Sciatic nerve (tissue), 2 donors: ENCODE data around the gene CLCN3. TPM values are rescaled to one million over a fixed set of nuclear protein-coding genes. Genes with fewer than 3 reads are reported as not detected.
"Not testable (repeated sequence)": the region's sequence is repeated elsewhere in the genome, so short reads cannot be mapped to it uniquely, and the experiment has no call there.

Experiments used
- ATAC-seq: fragments of 200-7000 bp; cut with Tn5 transposase; one replicate; pipeline ENCODE4 v1.9.1; 2020; ENCODE audit warnings: mild to moderate bottlenecking, moderate library complexity
- DNase-seq: peaks from one replicate; pipeline ENCODE4 v3.0.0-alpha.2; 2020; ENCODE audit warnings: low spot score
- intact Hi-C: fragments of 100-400 bp; cut with DNase I; formaldehyde crosslinking; loops from one replicate; pipeline ENCODE4 v1.14.2; 2022
- total RNA-seq: library from RNA; stranded (reverse); fragmentation: NEBNext Ultra II Directional; extraction: Animal tissue kit (Norgen Biotek cat#: 25700); gene quantifications from one replicate; pipeline ENCODE4 v1.2.1, GENCODE V29; 2021
- donor health status: DM: no; HTN: no; CAD: no.
- donor health status: DM: no; HTN: no; CAD: no.

The CLCN3 gene
- total RNA-seq, 1 donor from 2014 or later = 52.6 TPM

DNA sequence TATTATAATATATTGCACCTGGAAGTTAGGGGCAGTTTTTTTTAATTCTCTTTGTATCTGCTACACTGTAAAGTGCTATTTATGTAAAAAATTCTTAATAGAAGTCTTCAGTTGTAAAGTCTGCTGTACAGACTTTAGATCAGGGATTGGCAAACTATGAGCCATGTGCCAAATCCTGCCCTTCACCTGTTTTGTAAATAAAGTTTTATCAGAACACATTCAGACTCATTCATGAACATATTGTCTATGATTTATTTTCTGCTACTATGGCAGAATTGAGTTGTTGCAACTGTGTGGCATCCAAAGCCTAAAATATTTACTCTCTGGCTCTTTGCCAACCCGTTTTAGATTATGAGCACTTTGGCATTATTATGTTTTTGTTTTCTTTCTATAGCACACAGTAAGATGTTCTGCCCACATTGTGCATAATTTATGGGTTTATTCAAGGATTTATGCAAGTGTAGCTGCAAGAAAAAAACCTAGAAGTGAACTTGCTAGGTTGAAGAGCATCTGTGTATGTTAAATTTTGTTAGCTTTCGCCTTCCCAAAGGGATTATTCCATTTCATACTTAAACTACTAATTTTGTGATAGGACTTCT lies 56.9 kb downstream of the CLCN3 start:
- ATAC-seq = no peak
- intact Hi-C loops = no loop called here
- no peak for DNase-seq

DNA sequence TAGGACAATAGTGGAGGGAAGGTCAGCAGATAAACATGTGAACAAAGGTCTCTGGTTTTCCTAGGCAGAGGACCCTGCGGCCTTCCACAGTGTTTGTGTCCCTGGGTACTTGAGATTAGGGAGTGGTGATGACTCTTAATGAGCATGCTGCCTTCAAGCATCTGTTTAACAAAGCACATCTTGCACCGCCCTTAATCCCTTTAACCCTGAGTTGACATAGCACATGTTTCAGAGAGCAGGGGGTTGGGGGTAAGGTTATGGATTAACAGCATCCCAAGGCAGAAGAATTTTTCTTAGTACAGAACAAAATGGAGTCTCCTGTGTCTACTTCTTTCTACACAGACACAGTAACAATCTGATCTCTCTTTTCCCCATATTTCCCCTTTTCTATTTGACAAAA lies 58.1 kb downstream of the CLCN3 start:
- DNase-seq, intact Hi-C loops, ATAC-seq: not testable (repeated sequence)

DNA sequence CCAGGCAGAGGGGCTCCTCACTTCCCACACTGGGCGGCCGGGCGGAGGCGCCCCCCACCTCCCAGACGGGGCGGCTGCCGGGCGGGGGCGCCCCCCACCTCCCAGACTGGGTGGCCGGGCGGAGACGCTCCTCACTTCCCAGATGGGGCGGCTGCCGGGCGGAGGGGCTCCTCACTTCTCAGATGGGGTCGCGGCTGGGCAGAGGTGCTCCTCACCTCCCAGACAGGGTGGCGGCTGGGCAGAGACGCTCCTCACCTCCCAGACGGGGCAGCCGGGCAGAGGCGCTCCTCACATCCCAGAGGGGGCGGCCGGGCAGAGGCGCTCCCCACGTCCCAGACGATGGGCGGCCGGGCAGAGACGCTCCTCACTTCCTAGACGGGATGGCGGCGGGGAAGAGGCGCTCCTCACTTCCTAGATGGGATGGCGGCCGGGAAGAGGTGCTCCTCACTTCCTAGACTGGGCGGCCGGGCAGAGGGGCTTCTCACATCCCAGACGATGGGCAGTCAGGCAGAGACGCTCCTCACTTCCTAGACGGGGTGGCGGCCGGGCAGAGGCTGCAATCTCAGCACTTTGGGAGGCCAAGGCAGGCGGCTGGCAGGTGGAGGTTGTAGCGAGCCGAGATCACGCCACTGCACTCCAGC lies 58.7 kb downstream of the CLCN3 start:
- DNase-seq, intact Hi-C loops, ATAC-seq: not testable (repeated sequence)

DNA sequence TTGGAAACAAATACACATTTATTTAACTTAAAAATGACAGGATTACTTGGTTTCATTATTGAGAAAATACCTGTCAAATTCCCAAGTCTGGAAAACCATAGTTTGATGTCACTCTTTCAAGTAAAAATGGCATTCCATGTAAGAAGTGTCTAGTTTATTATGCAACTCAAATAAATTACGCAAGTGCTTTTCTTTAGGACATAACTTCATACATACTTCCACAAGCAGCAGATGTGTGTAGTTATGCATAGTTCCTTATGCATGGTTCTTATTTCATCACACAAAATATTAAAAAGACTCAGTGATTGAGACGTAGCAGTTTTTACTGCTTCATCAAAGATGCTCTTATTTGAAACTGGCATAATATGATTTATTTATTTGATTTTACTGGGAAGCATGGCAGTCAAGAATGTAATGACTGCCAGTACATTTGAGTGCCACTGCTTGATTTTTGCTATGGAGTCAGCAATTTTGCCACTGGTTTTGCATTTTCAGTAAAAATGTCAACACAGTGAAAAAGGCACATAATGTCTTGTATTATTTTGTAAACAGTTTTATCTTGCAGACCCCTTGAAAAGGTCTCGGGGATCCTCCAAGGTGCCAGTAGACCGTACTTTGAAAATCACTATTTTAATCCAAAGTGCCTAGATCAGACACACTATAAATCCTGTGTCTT lies 62.1 kb downstream of the CLCN3 start:
- ATAC-seq (no peak), DNase-seq (no peak)
- intact Hi-C loops = no loop called here

DNA sequence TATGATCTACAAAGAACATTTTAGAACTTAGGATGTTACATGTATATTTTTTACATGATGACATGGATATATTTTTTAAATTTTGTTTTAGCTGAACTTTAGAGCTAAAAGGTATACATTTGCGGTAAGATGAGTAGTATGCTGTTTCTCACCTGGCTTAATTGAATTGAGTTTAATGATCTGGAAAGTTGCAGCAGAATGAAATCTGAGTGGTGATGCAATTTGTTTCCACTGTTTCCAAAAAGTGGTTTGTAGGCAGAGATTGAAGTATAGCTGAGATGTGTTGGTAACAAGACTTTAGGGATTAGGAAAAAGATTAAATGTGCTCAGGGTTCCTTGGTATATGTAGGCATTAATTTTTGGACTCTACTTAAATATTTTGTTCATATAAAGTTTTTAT lies 69.3 kb downstream of the CLCN3 start:
- intact Hi-C loops = no loop called here
- ATAC-seq = no peak
- no peak for DNase-seq

DNA sequence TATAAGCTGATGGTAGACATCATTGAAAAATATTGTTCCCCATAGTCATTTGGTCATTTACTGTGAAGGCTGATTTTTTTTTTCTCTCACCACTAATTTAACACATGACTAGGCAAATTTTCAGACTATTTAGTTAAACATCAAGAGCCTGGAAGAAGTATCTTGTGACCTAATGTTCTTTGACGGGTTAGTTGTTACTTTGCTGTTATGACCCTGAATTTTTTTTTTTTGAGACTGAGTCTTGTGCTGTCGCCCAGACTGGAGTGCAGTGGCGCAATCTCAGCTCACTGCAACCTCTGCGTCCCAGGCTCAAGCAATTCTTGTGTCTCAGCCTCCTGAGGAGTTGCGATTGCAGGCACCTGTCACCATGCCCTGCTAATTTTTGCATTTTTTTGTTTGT lies 70.4 kb downstream of the CLCN3 start:
- intact Hi-C loops = no loop called here
- no peak for ATAC-seq

DNA sequence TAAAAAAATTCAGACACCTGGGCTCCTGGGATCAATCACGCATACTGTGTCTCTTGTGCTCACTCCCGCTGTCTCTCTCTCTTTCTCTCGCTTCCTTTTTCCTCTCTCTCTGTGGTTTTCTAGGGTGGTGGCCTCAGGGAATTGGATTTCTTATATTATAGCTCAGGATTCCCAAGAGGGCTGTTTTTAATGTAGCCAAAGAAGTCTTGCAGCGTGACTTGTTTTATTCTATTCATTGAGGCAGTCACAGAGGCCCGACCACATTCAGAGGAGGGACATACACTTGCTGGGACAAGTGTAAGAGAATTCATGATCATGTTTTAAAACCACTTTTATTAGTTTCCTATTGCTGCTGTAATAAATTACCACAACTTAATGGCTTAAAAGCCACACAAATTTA lies 78.0 kb downstream of the CLCN3 start:
- DNase-seq = no peak
- intact Hi-C loops = no loop called here
- ATAC-seq = no peak

More for the DNA sequence above, 70.4 kb downstream of the CLCN3 start:
- no peak for DNase-seq

DNA sequence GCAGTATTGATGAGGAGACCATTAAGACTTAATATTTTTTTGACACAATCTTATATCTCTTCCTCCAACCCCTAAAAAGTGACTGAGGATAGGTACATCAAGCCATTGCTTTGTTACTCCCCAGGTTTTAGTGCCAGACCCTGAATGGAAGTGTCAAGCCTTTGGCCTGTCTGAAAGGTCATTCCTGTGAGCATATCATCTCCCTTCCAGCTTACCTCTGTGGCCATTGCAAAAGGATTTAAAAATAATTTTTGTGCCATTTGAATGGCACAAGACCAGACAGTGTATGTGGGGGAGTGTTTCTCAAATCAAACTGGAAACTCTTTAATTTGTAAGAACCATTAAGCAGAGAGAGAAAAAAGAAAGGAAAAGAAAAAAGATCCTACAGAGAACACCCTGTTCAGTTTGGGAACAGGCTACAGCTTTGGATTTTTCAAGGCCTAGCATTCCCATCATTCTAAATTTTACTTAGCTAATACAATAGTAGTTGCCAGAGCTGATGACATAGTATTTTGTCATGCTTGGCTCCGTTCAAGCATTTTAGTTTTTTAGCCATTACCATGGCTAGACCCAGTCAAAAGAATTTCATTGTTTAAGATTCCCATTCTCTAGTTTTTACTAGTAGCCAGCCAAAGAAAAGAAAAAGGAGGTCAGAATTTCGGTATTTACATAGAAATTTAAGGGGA lies 87.7 kb downstream of the CLCN3 start:
- DNase-seq = no peak
- intact Hi-C loops = no loop called here
- peak; percentile 48 for ATAC-seq

DNA sequence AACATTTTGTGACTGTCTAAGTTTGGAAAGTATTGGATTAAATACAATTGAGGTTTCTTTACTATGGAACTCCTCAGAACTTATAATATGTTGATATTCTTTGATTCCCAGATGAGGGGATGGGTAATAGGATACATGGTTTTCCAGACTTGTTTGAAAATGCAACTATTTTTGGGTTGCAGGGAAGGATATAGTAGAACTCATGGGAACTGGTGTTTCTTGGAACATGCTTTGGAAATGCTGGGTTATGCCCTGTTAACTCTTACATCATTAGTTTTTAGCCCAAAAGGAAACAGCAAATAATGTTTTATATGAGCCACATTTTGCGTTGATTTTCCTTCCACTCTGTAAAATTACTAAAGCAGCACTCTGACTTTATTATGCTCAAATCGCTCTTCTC lies 95.4 kb downstream of the CLCN3 start:
- intact Hi-C loops = no loop called here
- ATAC-seq (no peak), DNase-seq (no peak)

DNA sequence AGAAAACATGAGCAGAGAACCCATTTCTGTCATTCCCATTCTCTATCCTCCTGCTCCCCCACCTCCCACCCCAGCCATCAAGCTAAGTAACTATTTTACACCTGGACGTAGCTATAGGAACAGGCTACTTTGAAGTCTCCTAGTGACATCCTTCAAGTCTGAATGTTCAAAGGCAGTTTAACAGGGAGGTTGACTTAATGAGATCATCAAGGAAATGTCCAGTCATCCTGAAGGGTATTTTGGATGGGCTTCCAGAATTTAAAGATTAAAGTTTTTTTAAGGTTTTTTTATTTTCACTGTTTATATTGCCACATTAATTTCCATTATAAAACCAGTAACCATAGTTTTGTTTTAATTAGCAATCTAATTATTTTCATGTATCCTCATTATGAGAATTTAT lies 96.3 kb downstream of the CLCN3 start:
- no peak for DNase-seq
- intact Hi-C loops = no loop called here
- ATAC-seq = no peak

DNA sequence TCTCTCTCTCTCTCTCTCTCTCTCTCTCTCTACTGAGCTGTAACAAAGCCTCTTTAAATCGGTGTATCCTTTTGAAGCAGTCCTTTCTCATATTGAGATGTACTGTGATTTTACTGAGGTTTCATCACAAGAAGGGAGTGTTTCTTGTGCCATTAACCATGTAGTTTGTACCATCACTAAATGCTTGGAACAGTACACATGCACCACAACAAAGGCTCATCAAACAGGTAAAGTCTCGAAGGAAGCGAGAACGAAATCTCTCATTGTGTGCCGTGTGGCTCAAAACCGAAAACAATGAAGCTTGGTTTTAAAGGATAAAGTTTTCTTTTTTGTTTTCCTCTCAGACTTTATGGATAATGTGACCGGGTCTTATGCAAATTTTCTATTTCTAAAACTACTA lies 100.2 kb downstream of the CLCN3 start:
- ATAC-seq (no peak), DNase-seq (no peak)
- intact Hi-C loops = no loop called here

DNA sequence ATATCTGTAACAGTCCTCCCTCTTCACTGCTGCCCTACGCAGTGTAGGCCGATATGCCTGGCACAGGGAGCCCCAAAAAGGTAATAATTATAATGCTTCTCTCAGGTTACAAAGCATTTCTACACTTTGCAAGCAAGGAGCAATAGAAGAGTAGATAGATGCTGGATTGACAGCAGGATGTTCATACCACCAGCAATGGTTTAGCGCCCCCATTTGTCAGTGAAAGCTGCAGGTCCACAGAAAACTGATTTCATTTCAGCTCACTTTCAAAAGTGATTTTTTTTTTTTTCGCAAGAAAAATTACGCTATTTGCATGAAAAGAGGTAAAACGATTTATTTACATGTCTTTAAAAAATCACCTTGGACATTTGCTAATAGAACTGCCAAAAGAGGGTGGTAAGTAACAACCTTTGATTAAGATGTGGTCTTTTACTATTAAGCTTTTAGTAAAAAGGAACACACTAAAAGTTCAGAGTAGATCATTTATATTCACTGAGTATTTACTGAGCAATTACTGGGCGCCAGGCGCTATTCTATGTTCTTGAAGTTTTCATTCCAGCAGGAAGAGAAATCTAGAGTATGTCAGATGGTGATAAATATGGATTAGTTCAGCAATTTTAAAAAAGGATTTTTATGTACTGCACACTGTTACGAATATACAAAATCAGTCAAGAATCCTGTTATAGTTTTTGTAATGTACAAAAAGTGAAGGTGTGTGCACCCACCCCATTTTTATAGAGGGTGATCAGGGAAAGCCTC lies 103.0 kb downstream of the CLCN3 start:
- ATAC-seq = no peak
- no peak for DNase-seq
- intact Hi-C loops = no loop called here

DNA sequence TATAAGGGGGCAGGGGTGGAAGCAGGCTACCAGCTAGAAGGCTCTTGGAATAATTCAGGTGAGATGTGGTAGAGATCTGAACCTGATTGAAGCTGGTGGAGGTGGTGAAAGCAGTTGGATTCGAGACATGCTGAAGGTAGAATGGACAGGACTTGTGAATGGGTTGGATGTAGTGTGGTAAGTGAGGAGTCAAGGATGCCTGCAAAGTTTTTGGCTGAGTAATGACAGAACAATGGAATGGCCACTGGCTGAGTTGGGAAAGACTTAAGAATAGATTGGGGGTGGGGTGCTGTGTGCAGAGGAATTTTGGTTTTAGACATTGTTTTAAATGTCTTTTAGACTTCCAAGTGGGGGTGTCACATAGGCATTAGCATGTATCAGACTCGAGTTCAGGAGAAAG lies 103.9 kb downstream of the CLCN3 start:
- intact Hi-C loops = no loop called here
- ATAC-seq (no peak), DNase-seq (no peak)

DNA sequence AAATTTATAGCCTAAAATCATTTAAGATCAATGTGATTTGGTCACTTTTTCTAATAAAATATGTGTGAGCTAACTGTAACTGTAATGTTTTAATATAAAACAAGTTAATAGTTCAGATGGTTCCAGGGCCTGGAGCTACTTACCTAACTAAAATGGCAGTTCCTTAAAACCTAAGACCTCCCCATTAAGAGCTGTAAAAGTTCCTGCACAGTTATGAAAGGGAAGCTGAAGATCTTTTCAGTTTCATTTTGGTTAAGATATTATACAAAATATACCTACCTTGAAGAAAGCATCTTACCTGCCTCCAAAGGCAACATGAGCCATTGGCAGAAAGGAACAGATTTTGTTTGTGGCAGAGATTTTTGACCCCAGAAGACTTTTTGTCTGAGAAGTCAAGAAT lies 107.2 kb downstream of the CLCN3 start:
- no peak for ATAC-seq
- DNase-seq = no peak
- intact Hi-C loops = no loop called here

DNA sequence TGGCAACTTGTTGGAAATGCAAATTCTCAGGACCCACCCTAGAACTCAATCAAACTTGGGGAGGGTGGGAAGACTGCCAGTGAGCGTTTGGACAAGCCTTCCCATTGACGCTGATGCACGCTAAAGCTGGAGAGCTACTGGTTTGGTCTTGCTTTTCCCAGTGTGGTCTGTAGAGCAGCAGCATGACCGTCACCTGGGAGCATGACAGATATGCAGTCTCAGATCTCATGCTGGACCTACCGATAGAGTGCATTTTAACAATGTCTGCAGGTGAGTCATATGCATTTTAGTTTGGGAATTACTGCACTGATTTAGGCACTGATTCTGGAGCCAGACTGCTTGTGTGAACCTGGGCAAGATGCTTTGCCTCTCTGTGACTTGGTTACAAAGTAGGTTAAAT lies 110.2 kb downstream of the CLCN3 start:
- DNase-seq (no peak), ATAC-seq (no peak)
- intact Hi-C loops = no loop called here

DNA sequence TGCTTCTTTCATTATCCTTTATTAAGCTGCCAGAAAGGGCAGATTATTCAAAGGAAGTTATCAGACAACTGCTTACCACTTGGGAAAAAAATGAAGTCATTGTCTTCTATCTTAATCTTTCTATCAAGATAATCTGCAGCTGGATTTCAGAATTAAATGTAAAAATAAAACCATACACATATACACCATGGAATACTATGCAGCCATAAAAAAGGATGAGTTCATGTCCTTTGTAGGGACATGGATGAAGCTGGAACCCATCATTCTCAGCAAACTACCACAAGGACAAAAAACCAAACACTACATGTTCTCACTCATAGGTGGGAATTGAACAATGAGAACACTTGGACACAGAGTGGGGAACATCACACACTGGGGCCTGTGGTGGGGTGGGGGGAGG lies 118.2 kb downstream of the CLCN3 start:
- intact Hi-C loops, ATAC-seq, DNase-seq: not testable (repeated sequence)

DNA sequence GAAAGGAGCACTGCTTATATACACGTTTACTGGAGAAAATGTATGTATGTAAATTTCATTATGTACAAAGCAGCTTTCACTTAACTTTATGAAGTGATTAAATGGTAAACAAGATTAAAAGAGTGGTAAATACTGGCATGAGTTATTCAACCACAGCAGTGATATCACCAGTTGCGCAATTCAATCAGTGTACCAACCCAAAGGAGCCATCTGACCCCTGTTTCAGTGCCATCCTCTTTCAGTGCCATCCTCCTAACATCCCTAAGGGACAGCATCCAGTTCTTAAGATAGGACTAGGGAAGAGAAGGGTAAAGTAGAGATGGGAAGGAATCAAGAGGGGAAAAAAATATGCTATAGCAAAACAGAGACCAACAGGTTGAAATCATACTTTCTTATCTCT lies 121.2 kb downstream of the CLCN3 start:
- intact Hi-C loops = no loop called here
- ATAC-seq = no peak

DNA sequence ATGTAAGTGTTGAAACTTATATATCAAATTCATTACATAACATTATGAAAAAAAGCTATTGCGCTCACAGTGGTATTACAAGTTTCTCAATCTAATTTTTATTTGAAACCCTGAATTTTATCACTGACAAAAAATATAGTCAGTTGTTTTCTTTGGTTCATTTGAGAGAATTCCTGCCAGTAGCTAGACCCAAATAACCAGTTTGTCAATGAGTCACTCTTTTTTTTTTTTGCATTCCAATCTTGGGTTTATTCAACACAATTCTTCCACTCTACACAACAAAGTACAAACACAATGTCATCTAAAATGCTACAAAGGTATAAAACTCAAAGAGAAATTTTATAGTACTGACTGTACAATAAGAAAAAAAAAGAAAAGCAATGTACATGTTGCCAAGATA lies 124.2 kb downstream of the CLCN3 start:
- DNase-seq = no peak
- ATAC-seq = no peak
- intact Hi-C loops = no loop called here

More for the DNA sequence above, 121.2 kb downstream of the CLCN3 start:
- no peak for DNase-seq

DNA sequence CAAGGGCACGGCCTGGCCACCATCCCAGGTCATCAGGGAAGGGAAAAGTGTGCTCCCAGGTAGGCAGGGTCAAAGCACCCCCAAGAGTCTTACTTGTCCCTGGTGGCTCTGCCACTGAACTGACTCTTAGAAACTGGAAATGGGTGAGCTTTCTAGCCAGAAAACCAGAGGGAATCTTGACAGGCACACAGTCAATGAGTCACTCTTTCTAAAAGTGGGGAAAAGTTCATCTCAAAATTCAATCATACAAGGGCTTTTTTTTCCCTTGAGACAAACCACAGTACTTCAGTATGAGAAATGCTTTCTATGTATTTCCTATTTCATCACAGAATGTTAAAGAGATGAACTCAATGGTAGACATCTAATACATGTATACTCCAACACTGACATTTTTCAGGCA lies 124.9 kb downstream of the CLCN3 start:
- intact Hi-C loops = no loop called here
- no peak for ATAC-seq

More for the DNA sequence above, 124.9 kb downstream of the CLCN3 start:
- DNase-seq = no peak
